IPS-20b (cell line): ENCODE results near the gene FXR1.

Experiments
- H3K27ac ChIP-seq: one replicate; pipeline ENCODE4 v1.5.1; 2013; ENCODE audit warnings: low read length
- H3K27me3 ChIP-seq: 2 replicates; pipeline ENCODE4 v1.6.1; 2013; ENCODE audit warnings: mild to moderate bottlenecking, low read length, inconsistent platforms; ENCODE audit not compliant: insufficient read depth
- H3K36me3 ChIP-seq: 2 replicates; pipeline ENCODE4 v1.6.1; 2013; ENCODE audit warnings: low read depth, mild to moderate bottlenecking, inconsistent platforms, low read length, moderate library complexity; ENCODE audit not compliant: insufficient read depth
- H3K4me1 ChIP-seq: 2 replicates; pipeline ENCODE4 v1.6.1; 2013; ENCODE audit warnings: mild to moderate bottlenecking, control low read depth, inconsistent platforms, low read length, moderate library complexity; ENCODE audit not compliant: insufficient read depth
- H3K4me3 ChIP-seq: 2 replicates; pipeline ENCODE4 v1.5.1; 2013; ENCODE audit warnings: mild to moderate bottlenecking, low read length, inconsistent platforms
- H3K9ac ChIP-seq: 2 replicates; pipeline ENCODE4 v1.6.1; 2013; ENCODE audit warnings: low read depth, mild to moderate bottlenecking, inconsistent platforms, low read length, moderate library complexity
- H3K9me3 ChIP-seq: 2 replicates; pipeline ENCODE4 v1.6.1; 2013; ENCODE audit warnings: mild to moderate bottlenecking, low read depth, low read length, inconsistent platforms; ENCODE audit not compliant: insufficient read depth

The FXR1 gene

DNA sequence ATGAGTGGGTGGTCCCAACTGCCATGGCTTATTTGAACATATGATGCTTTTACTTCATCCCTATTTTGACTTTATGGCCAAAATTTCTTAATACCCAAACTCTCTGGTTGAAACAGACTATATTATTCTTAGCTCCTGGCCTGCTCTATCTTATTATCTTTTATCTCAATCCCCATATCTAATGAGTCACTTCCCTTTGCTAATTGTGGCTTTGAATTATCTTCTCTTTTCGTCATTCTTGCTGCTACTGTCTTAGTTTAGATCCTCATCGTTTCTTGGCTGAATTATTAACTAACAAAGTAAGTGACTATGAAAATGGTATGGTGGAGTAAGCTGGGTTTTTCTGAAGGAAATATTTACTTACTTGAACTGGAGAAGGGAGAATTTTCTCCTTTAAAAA is 105.2 kb downstream of the FXR1 start:
- no peaks in the 10 kb centered on the region for H3K9me3 ChIP-seq
- no peaks in the 10 kb centered on the region for H3K4me1 ChIP-seq
- H3K36me3 ChIP-seq, result no peaks in the 10 kb centered on the region
- no peak overlapping the region for H3K27ac ChIP-seq
- no peak overlapping the region for H3K4me3 ChIP-seq
- H3K9ac ChIP-seq, result no peak overlapping the region
- no peaks in the 10 kb centered on the region for H3K27me3 ChIP-seq

GRCh38 chr3:181025204-181025603 is 112.7 kb downstream of the FXR1 start:
- no peaks in the 10 kb centered on the region for H3K27me3 ChIP-seq
- H3K9me3 ChIP-seq, result no peaks in the 10 kb centered on the region; the same call in 1 of the 2 replicates
- H3K4me3 ChIP-seq, result no peak overlapping the region
- no peaks in the 10 kb centered on the region for H3K36me3 ChIP-seq
- H3K9ac ChIP-seq, result no peak overlapping the region
- no peak overlapping the region for H3K27ac ChIP-seq
- H3K4me1 ChIP-seq, result no peaks in the 10 kb centered on the region

GRCh38 chr3:181030948-181031347 is 118.5 kb downstream of the FXR1 start:
- Histone ChIP-seq H3K36me3 (no peaks in the 10 kb centered on the region), H3K4me1 (no peaks in the 10 kb centered on the region), H3K4me3 (no peak overlapping the region), H3K27me3 (no peaks in the 10 kb centered on the region), H3K9me3 (no peaks in the 10 kb centered on the region), H3K27ac (no peak overlapping the region), H3K9ac (no peak overlapping the region)
